Inflammatory macrophage treated with lipopolysaccharide for 1 hour (primary cell): ENCODE data around the gene DLG1.

Experiments used
- DNase-seq, 2 donors: peaks; one replicate each; pipeline ENCODE4 v3.0.0-alpha.2; 2020 to 2022

Gene DLG1

GRCh38 chr3:197027151-197027895 lies 271.1 kb downstream of the DLG1 start:
- no peak for DNase-seq

- DNase-seq, result no peak
Observed at GRCh38 chr3:197026481-197026866, 271.9 kb downstream of the DLG1 start.

GRCh38 chr3:197025736-197026480 lies 272.5 kb downstream of the DLG1 start:
- DNase-seq, result no peak

- no peak for DNase-seq
Observed at GRCh38 chr3:197024881-197025735, 273.3 kb downstream of the DLG1 start.

GRCh38 chr3:197023998-197024651 lies 274.3 kb downstream of the DLG1 start:
- DNase-seq, result no peak

- peak in 1 of 2 donors; percentile 29 for DNase-seq
Observed at GRCh38 chr3:197023241-197023997, 275.0 kb downstream of the DLG1 start.

- DNase-seq, result no peak
Observed at GRCh38 chr3:197022405-197023231, 275.8 kb downstream of the DLG1 start.

GRCh38 chr3:197021729-197022404 lies 276.5 kb downstream of the DLG1 start:
- no peak for DNase-seq

- DNase-seq, result no peak
Observed at GRCh38 chr3:197021231-197021630, 277.2 kb downstream of the DLG1 start.

- no peak for DNase-seq
Observed at GRCh38 chr3:197019535-197019934, 278.9 kb downstream of the DLG1 start.

GRCh38 chr3:197019021-197019420 lies 279.4 kb downstream of the DLG1 start:
- DNase-seq, result no peak

GRCh38 chr3:197017003-197017402 lies 281.4 kb downstream of the DLG1 start:
- no peak for DNase-seq

- no peak for DNase-seq
Observed at GRCh38 chr3:197015790-197016736, 282.3 kb downstream of the DLG1 start.

GRCh38 chr3:197014942-197015575 lies 283.4 kb downstream of the DLG1 start:
- DNase-seq, result no peak

- DNase-seq, result no peak
Observed at GRCh38 chr3:197014024-197014423, 284.4 kb downstream of the DLG1 start.

- no peak for DNase-seq
Observed at GRCh38 chr3:197012540-197012883, 285.9 kb downstream of the DLG1 start.

- no peak for DNase-seq
Observed at GRCh38 chr3:197011780-197012539, 286.5 kb downstream of the DLG1 start.
